Ovary (tissue), 3 donors: ENCODE data around the gene XRCC3.

Source experiments
- CTCF ChIP-seq, 3 donors: fragments of 450-650 bp in 2 of 3; fragments of 200-600 bp in 1 of 3; IDR thresholded peaks; one replicate each; pipeline versions ENCODE4 v1.5.1 to v1.8.0; 2016 to 2022; ENCODE audit warnings: antibody characterized with exemption in 3 of 3, mild to moderate bottlenecking in 1 of 3
- EP300 ChIP-seq: sonication (generic); formaldehyde crosslinking; IDR thresholded peaks from one replicate; pipeline ENCODE4 v1.6.1; 2017; ENCODE audit warnings: antibody characterized with exemption
- POLR2A ChIP-seq: fragments of 450-650 bp; IDR thresholded peaks from one replicate; pipeline ENCODE4 v1.6.1; 2017; ENCODE audit warnings: antibody characterized with exemption, mild to moderate bottlenecking, moderate library complexity
- donor health status: DM: no; HTN: no; CAD: no.

GRCh38 chr14:103725739-103726395, 10.6 kb upstream of the XRCC3 start:
- TF ChIP-seq POLR2A (no peak), CTCF (IDR thresholded peaks at IDR 0.05) (no peak), EP300 (no peak)
